GM19468 (cell line): ENCODE data around the gene TMEM151B.
A peak's percentile ranks its signal among the peaks of the same experiment; 100 is the strongest.

Source experiments
- ATAC-seq: cut with Tn5 transposase; IDR thresholded peaks from one replicate; pipeline ENCODE4 v1.9.1; 2021; ENCODE audit warnings: mild to moderate bottlenecking, moderate library complexity, moderate number of reproducible peaks; ENCODE audit not compliant: unreplicated experiment; ENCODE audit errors: extremely low read depth

Gene TMEM151B

DNA sequence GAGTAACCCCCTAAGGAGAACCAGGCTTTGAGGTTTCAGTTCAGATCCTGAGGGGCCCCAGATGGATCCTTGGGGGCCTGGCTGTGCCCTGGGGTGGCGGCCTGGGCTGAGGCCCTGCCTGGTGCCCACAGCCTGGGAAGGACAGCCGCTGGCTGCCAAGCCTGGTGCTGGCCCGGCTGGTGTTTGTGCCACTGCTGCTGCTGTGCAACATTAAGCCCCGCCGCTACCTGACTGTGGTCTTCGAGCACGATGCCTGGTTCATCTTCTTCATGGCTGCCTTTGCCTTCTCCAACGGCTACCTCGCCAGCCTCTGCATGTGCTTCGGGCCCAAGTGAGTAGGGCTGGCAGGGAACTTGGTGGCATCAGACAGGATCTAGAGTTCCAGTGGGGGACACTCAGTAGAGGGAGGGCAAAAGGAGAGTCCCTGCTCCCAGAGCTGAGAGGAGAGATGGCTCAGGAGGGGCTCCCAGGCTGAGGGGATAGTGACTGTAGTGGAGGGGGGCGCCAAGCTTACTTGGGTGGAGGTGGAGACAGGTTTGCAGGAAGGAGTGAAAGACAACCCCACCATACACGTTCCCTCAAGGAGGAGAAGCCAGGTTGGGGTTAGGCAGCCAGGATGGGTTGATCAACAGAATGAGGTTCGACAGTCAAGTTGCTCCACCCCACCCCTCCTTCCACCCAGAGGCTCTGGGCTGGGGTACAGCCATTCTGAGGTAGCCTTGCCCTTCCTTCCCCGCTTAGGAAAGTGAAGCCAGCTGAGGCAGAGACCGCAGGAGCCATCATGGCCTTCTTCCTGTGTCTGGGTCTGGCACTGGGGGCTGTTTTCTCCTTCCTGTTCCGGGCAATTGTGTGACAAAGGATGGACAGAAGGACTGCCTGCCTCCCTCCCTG is 37.3 kb upstream of the TMEM151B start:
- no peak for ATAC-seq

DNA sequence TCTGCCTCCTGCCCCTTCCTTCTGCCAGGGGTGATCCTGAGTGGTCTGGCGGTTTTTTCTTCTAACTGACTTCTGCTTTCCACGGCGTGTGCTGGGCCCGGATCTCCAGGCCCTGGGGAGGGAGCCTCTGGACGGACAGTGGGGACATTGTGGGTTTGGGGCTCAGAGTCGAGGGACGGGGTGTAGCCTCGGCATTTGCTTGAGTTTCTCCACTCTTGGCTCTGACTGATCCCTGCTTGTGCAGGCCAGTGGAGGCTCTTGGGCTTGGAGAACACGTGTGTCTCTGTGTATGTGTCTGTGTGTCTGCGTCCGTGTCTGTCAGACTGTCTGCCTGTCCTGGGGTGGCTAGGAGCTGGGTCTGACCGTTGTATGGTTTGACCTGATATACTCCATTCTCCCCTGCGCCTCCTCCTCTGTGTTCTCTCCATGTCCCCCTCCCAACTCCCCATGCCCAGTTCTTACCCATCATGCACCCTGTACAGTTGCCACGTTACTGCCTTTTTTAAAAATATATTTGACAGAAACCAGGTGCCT is 36.6 kb upstream of the TMEM151B start:
- no peak for ATAC-seq

- no peak for ATAC-seq
Measured at GRCh38 chr6:44234101-44235025, 35.9 kb upstream of the TMEM151B start.

GRCh38 chr6:44235269-44235668 is 35.0 kb upstream of the TMEM151B start:
- no peak for ATAC-seq

DNA sequence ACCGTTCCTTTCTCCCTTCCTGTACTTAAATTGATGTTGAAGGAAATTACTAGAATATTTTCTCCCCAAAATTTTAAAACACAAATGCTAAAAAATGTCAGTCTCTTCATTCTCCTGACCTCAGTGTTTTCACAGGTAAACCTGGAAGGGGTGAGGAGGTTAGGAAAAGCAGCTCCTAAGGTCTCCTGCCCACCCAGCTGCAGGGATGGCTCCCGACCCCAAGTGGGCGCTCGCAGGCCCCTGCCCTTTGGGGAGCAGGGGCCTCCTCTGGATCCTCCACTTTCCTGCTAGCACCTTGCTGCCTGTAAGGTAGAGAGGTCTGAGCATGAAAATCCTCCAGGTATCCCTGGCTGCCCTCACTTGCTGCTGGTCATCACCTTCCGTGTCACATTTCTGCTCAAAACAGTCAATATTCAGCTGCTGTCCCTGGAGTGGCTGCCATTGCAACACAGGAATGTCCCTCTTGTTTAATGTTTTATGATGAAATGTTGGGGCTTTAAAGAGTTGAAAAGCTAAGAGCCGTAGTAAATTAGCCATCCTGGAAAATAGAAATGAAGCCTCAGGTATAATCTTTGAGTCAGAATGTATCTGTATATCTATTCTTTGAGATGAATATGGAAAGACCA is 34.2 kb upstream of the TMEM151B start:
- ATAC-seq, result no peak

DNA sequence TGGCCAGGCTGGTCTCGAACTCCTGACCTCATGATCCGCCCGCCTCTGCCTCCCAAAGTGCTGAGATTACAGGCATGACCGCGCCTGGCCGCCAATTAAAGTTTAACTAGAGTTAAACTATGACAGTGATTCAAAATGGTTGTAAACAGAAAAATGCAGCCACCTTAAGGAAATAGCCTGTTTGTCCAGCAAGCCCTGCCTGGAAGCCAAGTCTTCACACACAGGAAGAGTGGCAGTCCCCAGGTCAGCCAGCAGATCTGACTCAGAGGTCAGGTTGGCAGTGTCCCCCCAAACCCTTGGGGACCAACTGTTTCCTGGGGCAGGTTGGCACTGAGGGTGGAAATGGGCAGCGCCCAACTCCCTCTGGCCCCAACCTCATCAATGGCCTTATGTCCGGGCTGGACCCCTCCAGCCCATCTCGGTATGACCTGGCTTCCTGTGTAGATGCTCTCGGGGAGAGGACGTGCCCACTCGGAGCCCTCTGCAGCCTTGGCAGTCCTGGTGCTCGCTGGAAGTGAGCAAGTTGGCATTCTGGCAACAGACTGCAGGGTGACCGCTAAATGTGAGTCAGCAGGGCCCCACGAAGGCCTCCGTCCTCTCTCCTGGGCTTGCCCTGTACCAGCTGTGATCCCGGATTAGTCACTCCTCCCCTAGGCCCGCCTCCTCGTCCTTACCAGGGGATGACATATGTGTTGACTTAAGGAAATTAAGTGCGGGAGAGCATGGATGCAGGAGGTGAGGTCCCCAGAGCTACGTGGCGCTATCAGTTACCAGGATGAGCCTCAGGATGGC is 33.0 kb upstream of the TMEM151B start:
- no peak for ATAC-seq

GRCh38 chr6:44237813-44238433 is 32.3 kb upstream of the TMEM151B start:
- peak; percentile 81 for ATAC-seq

- ATAC-seq, result no peak
Measured at GRCh38 chr6:44238687-44239350, 31.4 kb upstream of the TMEM151B start.

DNA sequence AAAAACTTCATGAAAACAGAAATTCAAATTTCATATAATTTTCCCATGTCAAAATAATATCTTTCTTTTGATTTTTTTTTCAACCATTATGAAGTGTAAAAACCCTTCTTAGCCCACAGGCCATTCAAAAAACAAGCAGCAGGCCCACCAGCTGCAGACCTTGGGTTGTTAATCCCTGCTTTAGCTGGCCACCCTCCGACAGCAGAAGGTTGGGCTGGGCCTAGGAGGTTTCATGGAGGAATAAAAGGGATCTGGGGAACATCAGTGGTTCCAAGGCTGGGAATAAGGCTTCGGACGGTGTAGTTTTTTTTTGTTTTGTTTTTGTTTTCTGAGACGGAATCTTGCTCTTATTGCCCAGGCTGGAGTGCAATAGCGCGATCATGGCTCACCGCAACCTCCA is 26.9 kb upstream of the TMEM151B start:
- ATAC-seq, result no peak

DNA sequence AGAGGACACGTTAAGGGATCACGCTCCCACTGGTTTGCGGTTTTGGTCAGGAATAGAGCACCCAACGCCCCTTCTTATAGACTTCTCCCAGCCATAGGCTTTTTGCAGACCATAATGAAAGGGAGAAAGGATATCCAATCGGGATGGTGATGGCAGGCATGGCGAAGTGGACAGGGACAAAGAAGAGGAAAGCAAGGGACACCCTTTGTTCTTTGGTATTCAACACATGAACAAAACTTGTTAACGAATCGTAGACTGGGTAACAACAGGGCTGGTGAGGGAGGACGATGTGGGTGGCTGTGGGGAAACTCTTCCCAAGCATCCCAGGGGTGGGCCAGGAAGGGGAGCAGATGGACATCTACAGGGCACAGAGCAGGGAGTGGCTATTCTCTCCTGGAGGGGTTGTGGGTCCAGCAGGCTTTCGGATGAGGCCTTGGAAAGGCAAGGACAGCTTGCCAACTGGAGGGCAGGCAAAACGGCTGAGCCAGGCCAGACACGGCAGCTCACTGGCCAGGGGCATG is 24.8 kb upstream of the TMEM151B start:
- ATAC-seq, result no peak

DNA sequence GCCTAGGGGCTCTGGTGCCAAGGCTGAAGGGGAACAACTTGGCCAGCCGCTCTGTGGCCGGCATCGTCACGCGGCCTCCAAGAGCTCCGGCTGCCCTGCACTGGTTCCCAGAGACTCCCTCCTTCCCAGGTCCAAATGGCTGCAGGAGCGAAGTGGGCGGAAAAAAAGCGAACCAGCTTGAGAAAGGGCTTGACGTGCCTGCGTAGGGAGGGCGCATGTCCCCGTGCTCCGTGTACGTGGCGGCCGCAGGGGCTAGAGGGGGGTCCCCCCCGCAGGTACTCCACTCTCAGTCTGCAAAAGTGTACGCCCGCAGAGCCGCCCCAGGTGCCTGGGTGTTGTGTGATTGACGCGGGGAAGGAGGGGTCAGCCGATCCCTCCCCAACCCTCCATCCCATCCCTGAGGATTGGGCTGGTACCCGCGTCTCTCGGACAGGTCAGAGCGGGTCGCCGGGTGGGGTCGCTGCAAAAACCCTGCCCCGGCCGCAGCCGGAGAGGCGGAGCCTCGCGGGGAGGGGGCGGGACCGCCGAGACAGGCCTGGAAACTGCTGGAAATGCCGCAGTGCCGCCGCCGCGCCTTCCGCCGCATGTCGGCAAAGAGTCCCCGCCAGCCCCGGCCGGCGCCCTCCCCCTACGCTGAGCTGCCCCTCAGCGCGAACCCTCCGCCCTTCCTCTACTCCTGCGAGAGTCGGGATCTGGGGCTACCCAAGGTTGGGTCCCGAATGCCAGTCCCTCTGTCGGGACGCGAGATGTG is 24.2 kb upstream of the TMEM151B start:
- ATAC-seq, result peak; percentile 18

GRCh38 chr6:44246663-44247337 is 23.4 kb upstream of the TMEM151B start, which contains the start of gene HSP90AB1:
Gene HSP90AB1, plus strand, starts transcription at chr6:44247101. Its CDS starts 1,529 bp downstream, at chr6:44248630.
- ATAC-seq, result peak; percentile 54

DNA sequence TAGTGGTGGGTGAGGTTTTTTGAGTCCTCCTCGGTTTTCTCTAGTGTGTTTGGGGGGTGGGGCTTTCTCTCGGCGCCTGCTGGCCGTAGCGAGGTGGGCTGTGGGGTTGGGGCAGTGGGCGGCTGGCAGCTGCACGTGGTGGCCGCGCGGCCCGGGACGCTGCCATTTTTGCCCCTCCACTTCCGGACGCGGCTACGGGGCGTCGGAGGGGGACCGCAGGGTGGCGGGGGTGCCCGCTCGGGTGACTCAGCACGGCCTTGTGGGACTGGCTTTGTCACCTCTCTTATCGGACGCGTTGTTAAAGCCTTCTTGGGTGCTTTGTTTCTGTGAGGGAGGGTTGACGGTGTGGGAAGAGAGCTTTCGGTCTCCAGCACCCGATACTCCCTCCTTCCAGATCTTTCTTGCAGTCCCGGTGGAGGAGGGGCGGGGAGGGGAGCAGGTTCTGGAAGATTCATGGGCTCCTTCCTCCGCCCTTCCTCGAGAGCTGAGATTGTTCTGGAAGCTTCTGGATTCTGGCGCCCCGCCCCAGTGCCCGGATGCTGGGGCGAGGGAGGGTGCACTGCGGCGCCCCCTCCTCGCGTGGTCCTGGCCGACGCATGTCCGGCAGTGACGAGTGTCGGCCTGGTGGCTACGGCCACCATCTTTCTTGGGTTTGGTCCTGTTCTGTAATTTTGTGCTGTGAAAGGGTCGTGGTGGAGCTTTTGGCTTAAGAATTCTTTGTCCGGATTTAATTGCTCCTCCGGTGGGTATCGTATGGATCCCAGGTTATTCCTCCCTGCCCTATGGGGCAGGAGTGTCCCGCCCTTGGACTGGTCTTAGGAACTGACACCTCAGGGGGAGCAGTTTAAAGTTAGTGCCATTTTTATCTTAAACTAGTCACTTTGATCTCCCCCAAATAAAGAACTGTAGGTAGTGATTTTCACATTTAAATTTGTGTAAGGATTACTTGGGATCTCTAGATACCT is 22.6 kb upstream of the TMEM151B start:
- peak; percentile 20 for ATAC-seq

DNA sequence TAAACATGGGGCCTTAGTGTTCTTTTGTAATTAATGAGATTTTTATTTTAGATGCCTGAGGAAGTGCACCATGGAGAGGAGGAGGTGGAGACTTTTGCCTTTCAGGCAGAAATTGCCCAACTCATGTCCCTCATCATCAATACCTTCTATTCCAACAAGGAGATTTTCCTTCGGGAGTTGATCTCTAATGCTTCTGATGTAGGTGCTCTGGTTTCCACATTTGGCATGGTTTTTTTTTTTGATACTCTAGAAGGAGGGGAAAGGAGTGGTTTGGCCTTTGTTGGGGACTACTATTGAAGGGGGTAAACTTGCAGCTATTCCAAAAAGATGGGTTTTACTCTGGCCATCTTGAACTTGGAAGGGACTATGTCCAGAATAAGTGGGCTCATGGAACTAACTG is 21.7 kb upstream of the TMEM151B start:
- no peak for ATAC-seq

DNA sequence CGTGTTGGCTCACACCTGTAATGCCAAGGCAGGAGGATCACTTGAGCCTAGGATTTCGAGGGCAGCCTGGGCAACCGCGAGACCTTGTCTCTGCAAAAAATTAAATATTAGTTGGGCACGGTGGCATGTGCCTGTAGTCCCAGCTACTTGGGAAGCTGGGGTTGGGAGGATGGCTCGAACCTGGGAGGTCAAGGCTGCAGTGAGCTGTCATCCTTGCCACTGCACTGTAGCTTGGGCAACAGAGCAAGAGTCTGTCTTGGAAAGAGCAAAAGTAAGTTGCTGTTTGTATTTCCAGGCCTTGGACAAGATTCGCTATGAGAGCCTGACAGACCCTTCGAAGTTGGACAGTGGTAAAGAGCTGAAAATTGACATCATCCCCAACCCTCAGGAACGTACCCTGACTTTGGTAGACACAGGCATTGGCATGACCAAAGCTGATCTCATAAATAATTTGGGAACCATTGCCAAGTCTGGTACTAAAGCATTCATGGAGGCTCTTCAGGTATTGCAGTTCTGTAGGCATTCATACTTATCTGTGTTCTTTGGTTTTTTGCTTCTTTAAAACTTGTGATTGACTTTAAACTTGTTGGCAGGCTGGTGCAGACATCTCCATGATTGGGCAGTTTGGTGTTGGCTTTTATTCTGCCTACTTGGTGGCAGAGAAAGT is 21.0 kb upstream of the TMEM151B start:
- ATAC-seq, result no peak
